ENCODE results near the gene SLC25A15. TPM values are rescaled to one million over a fixed set of nuclear protein-coding genes. Genes with fewer than 3 reads are reported as not detected.
A peak's percentile ranks its signal among the peaks of the same experiment; 100 is the strongest.
"Not testable (repeated sequence)": the region's sequence is repeated elsewhere in the genome, so short reads cannot be mapped to it uniquely, and the experiment has no call there.

SLC25A15 gene
- total RNA-seq, 2 experiments from 2014 or later, result 12.3 to 12.5 TPM

DNA sequence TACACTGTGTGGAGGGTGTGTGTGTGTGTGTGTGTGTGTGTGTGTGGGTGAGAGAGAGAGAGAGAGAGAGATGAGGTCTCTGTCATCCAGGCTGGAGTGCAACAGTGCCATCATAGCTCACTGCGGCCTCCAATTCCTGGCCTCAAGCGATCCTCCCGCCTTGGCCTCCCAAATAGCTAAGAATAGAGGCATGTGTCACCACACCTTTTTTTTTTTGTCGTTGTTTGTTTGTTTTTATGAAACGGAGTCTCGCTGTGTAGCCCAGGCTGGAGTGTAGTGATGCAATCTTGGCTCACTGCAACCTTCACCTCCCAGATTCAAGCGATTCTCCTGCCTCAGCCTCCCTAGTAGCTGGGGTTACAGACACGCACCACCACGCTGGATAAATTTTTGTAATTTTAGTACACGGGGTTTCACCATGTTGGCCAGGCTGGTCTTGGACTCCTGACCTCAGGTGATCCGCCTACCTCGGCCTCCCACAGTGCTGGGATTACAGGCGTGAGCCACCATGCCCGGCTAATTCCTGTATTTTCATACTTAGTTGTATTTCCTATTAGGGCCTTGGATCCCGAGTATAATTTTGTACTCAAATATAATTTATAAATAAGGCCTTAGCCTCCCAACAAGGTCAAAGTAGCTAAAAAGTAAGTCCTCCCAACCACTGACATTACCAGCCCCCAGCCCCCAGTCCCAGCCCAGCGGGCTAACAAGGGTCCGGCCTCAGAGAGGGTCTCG lies 704 bp upstream of the SLC25A15 start:
- POLR2A ChIA-PET, result interaction anchor here (0.6 to 3.2 kb wide), 7 partner anchors 10 to 173 kb away, joined by 3 to 11 read pairs (median 3); partner anchors contain the start of gene MRPS31
- not testable (repeated sequence) for H3K36me3 Mint-ChIP-seq; DNase-seq; H3K27me3 Mint-ChIP-seq; H3K9me3 Mint-ChIP-seq; ATAC-seq (ENCODE audit: low read depth)
- peak overlapping the region; percentile 56 for H3K27ac Mint-ChIP-seq
- H3K4me1 Mint-ChIP-seq, result peaks cover 29% of the 10 kb centered on the region
- peak overlapping the region; percentile 83 for H3K4me3 Mint-ChIP-seq

DNA sequence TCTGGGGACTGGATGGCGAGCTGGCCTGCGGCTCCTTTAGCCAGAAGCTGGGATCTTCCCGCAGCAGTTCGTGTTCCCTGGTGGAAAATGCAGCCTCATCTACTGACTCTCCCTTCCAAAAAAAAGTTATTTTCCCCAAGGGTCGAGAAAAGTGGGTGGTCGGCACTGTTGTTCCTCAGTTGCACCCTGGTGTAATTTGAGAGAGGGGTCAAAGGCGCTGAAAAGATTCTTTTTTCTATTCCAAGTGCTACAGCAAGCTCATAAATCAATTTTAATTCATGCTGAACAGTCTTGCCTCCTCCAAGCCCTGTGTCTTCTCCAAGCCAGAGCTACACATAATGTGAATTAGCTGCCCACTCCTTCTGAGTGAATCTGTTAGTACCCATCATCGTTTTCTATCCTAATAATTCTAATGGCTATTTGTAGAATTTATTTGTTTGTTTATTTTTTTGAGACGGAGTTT lies 774 bp downstream of the SLC25A15 start:
- DNase-seq, result no peak
- peaks cover 29% of the 10 kb centered on the region for H3K4me1 Mint-ChIP-seq
- H3K27ac Mint-ChIP-seq, result no peak overlapping the region
- POLR2A ChIA-PET, result no interaction called here
- H3K27me3 Mint-ChIP-seq, result no peaks in the 10 kb centered on the region
- H3K36me3 Mint-ChIP-seq, result peaks cover 5% of the 10 kb centered on the region
- peak overlapping the region; percentile 69 for H3K4me3 Mint-ChIP-seq
- no peaks in the 10 kb centered on the region for H3K9me3 Mint-ChIP-seq
- ATAC-seq (ENCODE audit: low read depth), result no peak

DNA sequence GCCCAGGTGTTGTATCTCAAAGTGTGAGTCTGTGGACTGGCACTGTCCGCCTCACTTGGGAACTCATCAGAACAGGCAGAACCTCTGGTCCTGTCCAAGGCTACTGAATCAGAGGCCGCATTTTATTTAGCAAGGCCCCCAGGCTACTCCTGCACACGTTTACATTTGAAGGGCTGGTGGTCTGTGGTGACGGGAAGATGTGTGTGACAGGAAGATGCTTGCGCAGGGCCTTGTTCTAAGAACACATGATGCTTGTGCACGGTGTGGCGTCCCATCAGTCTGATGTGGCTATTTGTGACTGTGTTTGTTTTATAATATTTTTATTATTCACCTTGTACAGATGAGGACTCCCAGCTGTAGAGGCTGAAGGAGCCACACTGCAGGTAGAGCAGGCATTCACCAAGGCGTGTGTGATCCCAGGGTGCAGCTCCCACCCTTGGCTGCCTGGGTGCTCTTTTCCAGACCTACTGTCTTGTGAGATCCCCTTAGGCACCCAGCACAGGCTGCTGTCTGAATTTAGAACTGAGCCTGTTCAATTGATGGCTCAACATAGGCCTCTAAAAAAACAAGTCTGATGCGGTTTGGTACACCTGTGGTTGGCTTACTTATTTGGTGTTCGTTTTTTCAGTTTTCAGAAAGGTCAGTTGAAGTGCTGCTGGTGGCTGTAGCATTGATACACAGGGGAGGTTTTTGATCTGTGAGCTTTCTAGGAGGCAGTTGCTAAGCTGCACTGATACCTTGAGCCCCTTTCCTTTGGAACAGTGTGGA lies 3.1 kb downstream of the SLC25A15 start:
- no peak for ATAC-seq (ENCODE audit: low read depth)
- Mint-ChIP-seq H3K4me3 (no peak overlapping the region), H3K4me1 (peaks cover 21% of the 10 kb centered on the region), H3K27ac (peak overlapping the region; percentile 56), H3K9me3 (no peaks in the 10 kb centered on the region), H3K27me3 (no peaks in the 10 kb centered on the region), H3K36me3 (peaks cover 8% of the 10 kb centered on the region)
- no peak for DNase-seq
- POLR2A ChIA-PET, result no interaction called here

DNA sequence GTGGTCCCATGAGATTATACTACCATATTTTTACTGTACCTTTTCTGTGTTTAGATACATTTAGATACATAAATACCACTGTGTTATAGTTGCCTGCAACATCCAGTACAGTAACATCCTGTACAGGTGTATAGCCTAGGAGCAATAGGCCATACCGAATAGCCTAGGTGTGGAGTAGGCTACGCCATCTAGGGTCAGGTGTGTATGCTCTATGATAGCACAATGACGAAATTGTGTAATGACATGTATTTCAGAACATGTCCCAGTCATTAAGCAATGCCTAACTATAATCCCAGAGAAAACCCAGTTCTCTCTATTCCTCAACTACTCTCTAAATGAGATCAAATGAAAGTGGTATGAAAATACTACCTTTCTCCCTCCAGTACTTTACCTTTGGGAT lies 3.9 kb downstream of the SLC25A15 start:
- ATAC-seq (ENCODE audit: low read depth), result no peak
- peaks cover 17% of the 10 kb centered on the region for H3K4me1 Mint-ChIP-seq
- H3K27ac Mint-ChIP-seq, result no peak overlapping the region
- no peak for DNase-seq
- H3K4me3 Mint-ChIP-seq, result no peak overlapping the region
- no peaks in the 10 kb centered on the region for H3K9me3 Mint-ChIP-seq
- no peaks in the 10 kb centered on the region for H3K27me3 Mint-ChIP-seq
- H3K36me3 Mint-ChIP-seq, result peaks cover 8% of the 10 kb centered on the region
- POLR2A ChIA-PET, result no interaction called here

DNA sequence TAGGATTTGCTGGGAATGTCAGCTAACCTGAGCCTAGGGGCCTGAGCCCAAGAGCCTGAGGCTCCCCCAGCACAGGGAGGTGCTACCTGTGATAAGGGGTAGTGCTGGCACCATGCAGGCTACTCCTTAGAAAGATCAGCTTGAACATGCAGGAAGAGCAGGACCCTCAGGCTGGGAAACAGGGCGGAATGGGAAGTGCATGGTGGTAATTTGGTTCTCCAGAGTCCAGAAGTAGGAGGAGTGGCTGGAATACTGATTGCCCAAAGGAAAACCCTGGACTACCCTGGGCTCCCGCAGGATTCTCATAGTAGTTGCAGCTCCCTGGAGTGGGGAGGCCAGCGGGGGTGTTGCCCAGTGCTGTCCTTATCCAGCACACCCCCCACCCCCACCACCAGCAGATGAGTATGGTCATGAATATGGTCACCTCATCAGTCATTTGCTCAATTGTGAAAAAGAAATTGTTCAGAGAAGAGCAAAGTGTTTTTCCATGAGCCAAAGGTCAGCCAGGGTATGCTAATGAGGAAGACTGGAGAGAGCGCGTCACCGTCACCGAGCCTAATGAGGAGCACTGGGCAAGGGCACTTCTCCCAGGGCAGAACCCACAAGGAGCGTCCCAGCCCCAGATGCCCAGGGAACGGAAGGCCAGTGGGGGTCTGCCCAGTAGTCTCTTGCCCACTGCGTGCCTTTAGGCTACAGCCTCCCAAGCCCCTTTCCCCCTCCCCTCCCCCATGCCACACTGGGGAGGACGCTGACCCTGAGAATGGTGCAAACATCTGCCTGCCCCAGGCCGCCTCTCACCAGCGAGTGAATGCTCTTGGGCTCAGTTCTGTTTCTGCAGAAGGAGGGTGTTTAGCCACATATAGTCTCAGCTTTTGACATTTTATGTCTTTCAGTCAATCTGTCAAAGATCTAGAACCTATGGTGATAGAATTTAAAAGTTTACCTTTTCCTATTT lies 5.3 kb downstream of the SLC25A15 start:
- H3K4me1 Mint-ChIP-seq, result peaks cover 19% of the 10 kb centered on the region
- H3K27ac Mint-ChIP-seq, result no peak overlapping the region
- DNase-seq (no peak), ATAC-seq (ENCODE audit: low read depth) (no peak)
- POLR2A ChIA-PET, result no interaction called here
- H3K27me3 Mint-ChIP-seq, result no peaks in the 10 kb centered on the region
- no peak overlapping the region for H3K4me3 Mint-ChIP-seq
- peaks cover 10% of the 10 kb centered on the region for H3K36me3 Mint-ChIP-seq
- H3K9me3 Mint-ChIP-seq, result no peaks in the 10 kb centered on the region

DNA sequence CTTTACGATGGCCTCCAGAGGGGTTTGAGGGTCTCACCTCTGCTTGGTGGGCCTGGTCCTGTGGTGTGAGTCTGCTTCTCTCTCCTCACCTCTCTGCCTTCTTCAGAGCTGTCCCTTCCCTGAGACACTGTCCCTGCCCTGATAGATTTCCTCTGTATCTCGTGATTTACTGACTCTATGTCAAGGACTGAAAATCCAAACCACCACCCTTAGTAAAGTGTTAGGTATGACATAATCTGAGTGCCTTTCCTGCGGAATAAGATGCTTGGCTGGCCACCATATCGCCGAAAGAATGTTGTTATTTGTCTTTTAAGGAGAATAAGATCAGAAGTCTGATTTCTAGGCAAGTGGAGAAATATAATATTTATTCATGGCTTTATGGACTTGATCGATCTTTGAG lies 7.2 kb downstream of the SLC25A15 start:
- Mint-ChIP-seq H3K36me3 (peaks cover 22% of the 10 kb centered on the region), H3K9me3 (no peaks in the 10 kb centered on the region), H3K4me1 (peaks cover 13% of the 10 kb centered on the region), H3K27me3 (no peaks in the 10 kb centered on the region), H3K4me3 (no peak overlapping the region), H3K27ac (no peak overlapping the region)
- POLR2A ChIA-PET, result no interaction called here
- DNase-seq, result no peak
- no peak for ATAC-seq (ENCODE audit: low read depth)

DNA sequence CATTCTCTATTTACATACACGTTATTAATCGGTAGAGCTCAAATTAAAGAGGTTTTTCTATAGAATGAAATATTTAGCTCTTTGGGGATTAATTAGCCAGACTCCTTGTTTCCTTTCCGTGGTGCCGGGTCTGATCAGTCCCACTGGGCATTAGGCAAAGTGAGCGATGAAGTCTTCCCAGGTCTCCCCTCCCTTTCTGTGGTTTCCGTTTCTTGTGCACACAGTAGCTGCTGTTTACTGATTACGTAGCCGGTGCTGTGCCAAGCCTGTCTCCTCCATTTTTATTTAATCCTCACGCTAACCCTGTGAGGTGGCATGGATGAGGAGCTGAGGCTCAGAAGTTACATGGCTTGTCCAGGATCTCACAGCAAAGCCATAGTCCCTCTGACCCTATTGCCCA lies 9.0 kb downstream of the SLC25A15 start:
- H3K4me1 Mint-ChIP-seq, result peaks cover 5% of the 10 kb centered on the region
- H3K27me3 Mint-ChIP-seq, result no peaks in the 10 kb centered on the region
- no peaks in the 10 kb centered on the region for H3K9me3 Mint-ChIP-seq
- POLR2A ChIA-PET, result interaction anchor here (0.7 to 1.6 kb wide), 2 partner anchors 10 to 364 kb away, joined by 3 to 5 read pairs; no protein-coding TSS in a partner anchor
- peak overlapping the region; percentile 85 for H3K27ac Mint-ChIP-seq
- H3K36me3 Mint-ChIP-seq, result peaks cover 23% of the 10 kb centered on the region
- no peak for DNase-seq
- H3K4me3 Mint-ChIP-seq, result peak overlapping the region; percentile 67
- ATAC-seq (ENCODE audit: low read depth), result peak; percentile 75

DNA sequence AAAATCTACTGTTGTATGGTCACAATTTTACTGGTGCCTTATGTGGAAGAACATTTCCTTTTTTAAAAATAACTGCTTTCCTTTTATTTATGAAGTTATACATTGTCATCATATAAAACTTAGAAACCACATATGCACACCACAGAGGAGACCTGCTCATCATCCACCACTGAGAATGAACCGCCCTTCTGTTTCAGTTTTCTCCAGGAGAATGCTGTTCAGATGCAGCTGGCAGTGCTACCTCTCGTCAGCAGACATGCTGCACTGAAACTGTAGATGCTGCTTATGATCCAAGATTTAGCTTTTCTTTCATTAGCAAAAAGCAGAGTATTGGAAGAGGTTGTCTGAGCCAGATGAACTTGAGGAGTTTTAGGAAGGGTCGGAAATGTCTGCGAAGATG lies 10.1 kb downstream of the SLC25A15 start:
- POLR2A ChIA-PET, result no interaction called here
- H3K27ac Mint-ChIP-seq, result no peak overlapping the region
- ATAC-seq (ENCODE audit: low read depth), result no peak
- no peaks in the 10 kb centered on the region for H3K27me3 Mint-ChIP-seq
- no peak for DNase-seq
- H3K4me1 Mint-ChIP-seq, result peaks cover 5% of the 10 kb centered on the region
- H3K9me3 Mint-ChIP-seq, result no peaks in the 10 kb centered on the region
- no peak overlapping the region for H3K4me3 Mint-ChIP-seq
- peaks cover 24% of the 10 kb centered on the region for H3K36me3 Mint-ChIP-seq

DNA sequence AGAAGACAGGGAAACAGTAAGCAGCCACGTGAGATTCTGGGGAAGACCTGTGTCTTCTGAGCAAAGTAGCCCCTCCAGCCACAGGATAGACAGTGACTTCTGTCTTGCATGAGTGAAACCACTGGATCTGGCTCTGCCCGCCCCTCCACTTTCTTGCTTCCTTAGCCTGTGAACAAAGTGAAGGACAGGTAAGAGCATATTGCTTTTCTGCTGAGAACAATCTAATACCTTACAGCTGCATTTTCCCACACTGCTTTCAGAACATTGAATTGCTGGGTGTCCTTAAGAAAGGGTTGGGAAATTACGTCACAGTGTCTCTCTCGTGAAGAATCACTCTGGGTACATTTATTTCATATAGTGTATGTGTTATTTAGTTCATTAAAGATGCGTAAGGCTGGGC lies 11.1 kb downstream of the SLC25A15 start:
- no peaks in the 10 kb centered on the region for H3K27me3 Mint-ChIP-seq
- DNase-seq, result no peak
- H3K27ac Mint-ChIP-seq, result no peak overlapping the region
- peaks cover 24% of the 10 kb centered on the region for H3K36me3 Mint-ChIP-seq
- no peaks in the 10 kb centered on the region for H3K9me3 Mint-ChIP-seq
- ATAC-seq (ENCODE audit: low read depth), result no peak
- H3K4me1 Mint-ChIP-seq, result peaks cover 5% of the 10 kb centered on the region
- H3K4me3 Mint-ChIP-seq, result no peak overlapping the region
- POLR2A ChIA-PET, result no interaction called here

DNA sequence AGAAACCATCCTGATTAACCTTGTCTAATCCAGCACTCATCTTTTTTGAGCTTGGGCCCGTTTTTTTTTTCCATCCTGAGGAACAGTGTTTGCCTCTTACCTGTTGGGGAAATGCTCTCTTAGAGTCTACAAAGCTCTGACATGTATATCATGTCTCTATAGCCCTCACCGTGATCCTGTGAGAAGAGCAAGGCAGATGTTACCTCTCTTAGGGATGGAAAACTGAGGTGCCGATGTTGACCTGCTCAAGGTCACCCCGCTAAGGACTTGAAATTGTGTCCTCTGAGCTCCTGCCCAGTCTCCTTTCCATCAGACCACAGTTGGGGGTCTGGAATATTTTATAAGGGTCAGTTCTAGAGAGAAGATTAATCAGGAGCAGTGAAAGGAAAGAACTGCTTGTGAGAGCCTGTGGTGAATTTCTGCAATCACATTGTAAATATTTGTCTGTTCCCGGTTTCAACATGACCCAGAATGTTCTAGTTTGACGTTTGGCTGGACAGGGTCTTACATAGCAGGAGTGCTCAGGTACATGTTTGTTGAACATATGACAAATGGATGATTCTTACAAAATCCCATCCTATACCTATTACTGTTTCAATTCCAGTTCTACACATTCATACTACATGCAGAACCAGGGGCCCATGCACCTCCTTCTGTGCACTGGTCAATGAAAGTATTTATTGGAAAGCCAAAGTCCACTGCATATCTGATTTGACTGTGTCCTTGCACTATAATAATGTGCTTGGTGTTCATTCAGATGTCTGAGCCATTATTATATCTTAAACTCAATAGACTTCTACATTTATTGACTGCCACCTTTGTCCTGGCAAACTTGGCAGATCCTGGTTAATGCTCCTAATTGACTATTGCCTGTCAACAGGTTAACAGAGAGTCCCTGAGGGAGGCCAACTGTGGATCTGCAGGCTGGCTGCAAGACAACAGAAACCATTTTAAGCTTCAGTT lies 12.1 kb downstream of the SLC25A15 start:
- peaks cover 4% of the 10 kb centered on the region for H3K4me1 Mint-ChIP-seq
- no peak overlapping the region for H3K4me3 Mint-ChIP-seq
- ATAC-seq (ENCODE audit: low read depth) (no peak), DNase-seq (no peak)
- POLR2A ChIA-PET, result no interaction called here
- H3K27ac Mint-ChIP-seq, result no peak overlapping the region
- H3K9me3 Mint-ChIP-seq, result no peaks in the 10 kb centered on the region
- H3K27me3 Mint-ChIP-seq, result no peaks in the 10 kb centered on the region
- peaks cover 23% of the 10 kb centered on the region for H3K36me3 Mint-ChIP-seq

DNA sequence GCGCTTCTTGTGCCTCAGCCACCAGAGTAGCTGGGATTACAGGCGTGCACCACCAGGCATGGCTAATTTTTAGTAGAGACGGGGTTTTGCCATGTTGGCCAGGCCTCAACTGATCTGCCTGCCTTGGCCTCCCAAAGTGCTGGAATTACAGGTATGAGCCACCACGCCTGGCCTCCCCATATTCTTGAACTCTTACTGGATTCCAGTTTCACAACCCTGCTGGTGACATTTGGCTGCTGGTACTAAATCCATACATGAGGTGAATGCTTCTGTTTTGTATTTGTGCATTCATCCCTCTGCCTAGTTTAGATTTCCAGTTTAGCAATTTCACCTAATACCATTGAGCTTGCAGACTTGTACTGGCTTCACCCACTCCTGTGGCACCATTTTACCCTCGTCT lies 13.9 kb downstream of the SLC25A15 start:
- Mint-ChIP-seq H3K36me3 (peaks cover 24% of the 10 kb centered on the region), H3K9me3 (no peaks in the 10 kb centered on the region), H3K4me3 (no peak overlapping the region), H3K4me1 (peaks cover 1% of the 10 kb centered on the region), H3K27me3 (no peaks in the 10 kb centered on the region), H3K27ac (no peak overlapping the region)
- no peak for DNase-seq
- POLR2A ChIA-PET, result no interaction called here
- ATAC-seq (ENCODE audit: low read depth), result no peak

DNA sequence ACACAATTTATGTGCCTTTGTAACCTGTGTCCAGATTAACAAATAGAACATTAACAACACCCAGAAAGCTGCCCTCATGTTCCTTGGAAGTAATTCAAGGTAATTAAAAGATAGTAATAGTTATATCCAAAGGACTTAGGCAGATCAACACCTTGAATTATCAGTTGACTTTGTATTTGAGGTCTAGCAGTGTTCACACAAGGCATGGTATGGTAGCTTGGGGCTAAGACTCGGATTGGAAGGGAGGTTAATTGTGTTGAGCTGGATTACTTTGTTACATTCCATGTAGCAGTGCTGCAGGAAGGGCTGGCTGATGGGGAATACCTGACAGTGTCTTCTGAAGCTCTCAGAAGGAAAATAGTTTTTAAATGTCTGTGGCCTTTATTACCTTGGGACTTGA lies 16.8 kb downstream of the SLC25A15 start:
- ATAC-seq (ENCODE audit: low read depth) (no peak), DNase-seq (no peak)
- peaks cover 22% of the 10 kb centered on the region for H3K36me3 Mint-ChIP-seq
- POLR2A ChIA-PET, result interaction anchor here (0.8 kb wide), 1 partner anchor 17 kb away, joined by 3 read pairs; the partner anchor contains the start of gene SLC25A15
- H3K27me3 Mint-ChIP-seq, result no peaks in the 10 kb centered on the region
- no peak overlapping the region for H3K4me3 Mint-ChIP-seq
- H3K27ac Mint-ChIP-seq, result no peak overlapping the region
- H3K4me1 Mint-ChIP-seq, result no peaks in the 10 kb centered on the region
- no peaks in the 10 kb centered on the region for H3K9me3 Mint-ChIP-seq
